SH-SY5Y (cell line): ENCODE results near the gene PRDM16.

Experiments used
- GATA2 ChIP-seq: IDR thresholded peaks from 2 replicates; pipeline ENCODE4 v1.6.1; 2011; ENCODE audit warnings: mild to moderate bottlenecking, low read depth, low read length
- GATA3 ChIP-seq: IDR thresholded peaks from 2 replicates; pipeline ENCODE4 v1.6.1; 2011; ENCODE audit warnings: low read depth, mild to moderate bottlenecking, low read length, moderate library complexity

DNA sequence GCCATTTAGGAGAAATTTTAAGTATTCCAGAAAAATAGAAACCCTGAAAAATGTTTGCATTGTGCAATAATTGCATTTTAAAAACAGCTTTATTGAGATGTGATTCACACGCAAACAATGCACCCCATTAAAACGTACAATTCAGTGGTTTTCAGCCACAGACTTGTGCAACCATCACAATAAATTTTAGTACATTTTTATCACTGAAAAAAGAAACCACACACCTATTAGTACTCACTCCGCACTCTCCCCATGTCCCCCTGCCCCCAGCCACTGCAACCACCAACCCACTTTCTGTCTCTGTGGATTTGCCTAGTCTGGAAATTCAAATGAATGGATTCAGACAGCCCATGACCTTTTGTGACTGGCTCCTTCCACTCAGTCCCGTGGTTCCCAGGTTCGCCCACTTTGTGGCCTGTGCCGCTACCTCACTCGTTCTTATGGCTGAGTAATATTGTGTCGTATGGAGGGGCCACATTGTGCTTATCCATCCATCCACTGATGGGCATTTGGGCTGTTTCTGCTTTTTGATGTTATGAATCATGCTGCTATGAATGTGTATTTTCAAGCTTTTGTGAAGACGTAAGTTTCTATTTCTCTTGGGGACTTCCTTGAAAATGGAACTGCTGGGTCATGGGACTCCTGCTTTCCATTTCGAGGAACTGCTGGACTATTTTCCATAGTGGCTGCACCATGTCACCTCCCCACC lies 237.7 kb downstream of the PRDM16 start:
- TF ChIP-seq GATA3 = no peak
- TF ChIP-seq GATA2 = no peak
